GM21526 (cell line): ENCODE results near the gene TBRG4.

Experiments used
- ATAC-seq: cut with Tn5 transposase; IDR thresholded peaks from one replicate; pipeline ENCODE4 v1.9.1; 2021; ENCODE audit warnings: moderate library complexity; ENCODE audit not compliant: unreplicated experiment, low FRiP score

TBRG4 gene

GRCh38 chr7:45092931-45093235, 18.6 kb downstream of the TBRG4 start:
- no peak for ATAC-seq

- no peak for ATAC-seq
These were observed 19.2 kb downstream of the TBRG4 start for GRCh38 chr7:45092100-45092930.

- ATAC-seq: no peak
These were observed 22.1 kb downstream of the TBRG4 start for GRCh38 chr7:45089341-45089891.

GRCh38 chr7:45088821-45089340, 22.6 kb downstream of the TBRG4 start, which contains the start of gene NACAD:
Gene NACAD (minus strand): TSS chr7:45088969. CDS start chr7:45088894, 75 bp downstream.
- ATAC-seq: no peak

GRCh38 chr7:45088146-45088701, 23.3 kb downstream of the TBRG4 start:
- no peak for ATAC-seq

- ATAC-seq: no peak
These were observed 24.0 kb downstream of the TBRG4 start for GRCh38 chr7:45087301-45088145.

GRCh38 chr7:45086331-45087065, 25.0 kb downstream of the TBRG4 start:
- no peak for ATAC-seq

GRCh38 chr7:45085619-45086200, 25.8 kb downstream of the TBRG4 start:
- no peak for ATAC-seq

DNA sequence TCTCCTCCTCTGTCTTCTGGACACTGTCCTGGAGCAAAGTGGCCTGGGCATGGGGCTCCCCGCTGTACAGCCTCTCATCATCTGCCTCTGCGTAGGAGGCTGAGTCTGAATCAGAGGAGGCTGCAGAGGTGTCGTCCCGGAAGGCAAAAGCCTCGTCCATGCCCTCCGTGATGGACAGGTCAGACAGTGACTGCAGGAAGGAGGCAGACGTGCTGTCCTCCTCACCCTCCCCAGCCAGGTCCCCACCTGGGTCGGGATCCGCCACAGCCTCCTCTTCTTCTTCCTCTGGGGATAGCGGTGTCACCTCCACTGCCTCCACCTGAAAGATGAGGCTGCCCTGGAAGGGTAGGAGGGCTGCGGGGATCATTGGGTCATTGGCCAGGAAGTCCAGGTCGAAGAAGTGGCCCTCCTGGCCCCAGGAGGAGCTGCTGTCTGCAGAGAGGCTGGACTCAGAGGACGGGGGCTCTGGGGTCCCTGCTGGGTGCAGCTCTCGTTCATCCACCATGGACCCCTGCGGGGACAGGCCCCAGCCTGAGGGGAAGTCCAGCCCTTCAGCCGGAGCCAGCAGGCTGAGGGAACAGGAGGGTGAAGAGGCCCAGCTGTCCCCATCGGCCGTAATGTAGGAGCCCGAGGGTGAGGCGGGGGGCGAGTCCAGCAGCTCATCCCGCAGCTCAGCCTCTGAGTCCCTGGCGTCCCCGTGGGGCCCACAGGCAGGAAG, 26.4 kb downstream of the TBRG4 start:
- no peak for ATAC-seq

DNA sequence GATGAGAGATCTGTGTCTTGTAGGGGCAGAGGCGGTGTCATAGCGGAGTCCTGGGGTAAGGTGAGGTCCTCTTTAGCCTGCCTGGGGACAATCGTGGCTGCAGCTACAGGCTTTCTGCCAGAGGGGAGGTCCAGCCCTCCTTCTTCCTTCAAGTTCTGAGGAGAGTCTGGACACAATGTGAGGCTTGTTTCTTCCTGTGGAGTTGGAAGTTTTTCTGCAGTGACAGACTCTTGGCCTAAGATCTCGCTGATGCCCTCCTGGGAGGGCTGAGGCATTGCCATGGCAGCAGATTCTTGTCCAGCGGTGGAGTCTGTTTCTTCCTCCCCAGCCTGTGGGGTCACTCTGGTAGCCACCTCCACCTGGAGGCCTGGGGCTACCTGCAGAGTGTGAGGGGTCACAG, 27.2 kb downstream of the TBRG4 start:
- no peak for ATAC-seq

DNA sequence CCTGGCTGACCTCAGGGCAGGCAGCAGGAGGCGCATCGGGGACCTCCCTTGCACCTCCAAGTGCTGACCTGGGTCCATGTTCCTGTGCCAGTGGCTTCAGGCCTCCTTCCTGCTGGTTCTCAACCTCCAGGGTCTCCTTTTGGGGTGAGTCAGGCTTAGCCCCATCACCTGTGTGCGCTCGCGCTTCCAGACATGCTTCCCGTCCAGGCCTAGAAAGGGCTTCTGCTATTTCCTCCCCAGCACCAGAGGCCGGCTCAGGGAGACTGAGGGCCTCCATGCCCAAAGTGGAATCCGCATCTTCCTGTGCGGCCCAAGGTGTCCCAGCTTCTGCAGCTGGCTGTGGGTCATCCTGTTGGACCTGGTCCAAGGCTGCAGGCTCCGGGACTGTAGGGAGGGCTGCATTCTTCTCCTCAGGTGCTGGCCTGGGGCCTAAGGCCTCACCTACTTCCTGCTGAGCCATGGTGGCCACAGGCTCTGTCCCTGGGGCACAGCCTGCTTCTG, 28.6 kb downstream of the TBRG4 start:
- ATAC-seq: no peak

DNA sequence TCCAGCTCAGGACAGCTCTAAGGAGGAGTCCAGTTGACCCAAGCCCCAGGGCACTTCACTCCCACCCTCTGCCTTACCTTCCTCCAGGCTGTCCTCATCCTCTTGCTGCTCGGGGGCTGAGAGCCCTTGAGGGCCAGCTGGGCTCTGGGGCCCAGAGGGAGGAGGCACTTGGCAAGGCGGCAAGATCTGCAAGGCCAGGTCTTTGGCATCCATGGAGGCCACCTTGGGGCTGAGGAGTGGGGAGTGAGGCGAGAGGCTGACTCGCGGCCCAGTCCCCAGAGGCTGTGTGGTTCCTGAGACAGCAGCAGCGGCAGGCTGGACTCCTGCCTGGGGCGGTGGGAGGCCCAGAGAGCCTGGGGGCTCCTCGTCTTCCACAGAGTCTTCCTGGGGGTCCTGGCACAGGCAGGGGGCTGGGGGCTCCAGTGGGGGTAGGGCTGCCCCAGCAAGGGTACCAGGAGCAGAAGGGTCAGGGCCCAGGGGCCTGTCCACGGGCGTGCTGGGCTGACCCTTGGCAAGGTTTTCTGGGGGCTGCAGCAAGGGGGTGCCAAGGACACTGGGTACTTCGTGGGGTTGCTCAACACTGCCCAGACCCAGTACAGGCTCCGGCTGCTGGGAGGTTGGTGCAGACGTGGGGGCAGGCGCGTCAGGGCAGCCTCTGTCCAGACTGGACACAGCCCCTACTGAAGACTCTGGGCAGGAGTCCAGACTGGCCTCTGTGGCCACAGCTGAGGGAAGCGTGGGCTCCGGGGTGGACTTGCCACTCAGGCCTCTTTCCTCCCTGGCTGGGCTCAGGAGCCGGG, 29.3 kb downstream of the TBRG4 start:
- ATAC-seq: no peak

- ATAC-seq: no peak
These were observed 29.9 kb downstream of the TBRG4 start for GRCh38 chr7:45081670-45081974.

GRCh38 chr7:45080958-45081669, 30.4 kb downstream of the TBRG4 start:
- ATAC-seq: no peak

GRCh38 chr7:45080265-45080957, 31.1 kb downstream of the TBRG4 start:
- no peak for ATAC-seq

GRCh38 chr7:45078125-45078681, 33.3 kb downstream of the TBRG4 start:
- ATAC-seq: no peak

DNA sequence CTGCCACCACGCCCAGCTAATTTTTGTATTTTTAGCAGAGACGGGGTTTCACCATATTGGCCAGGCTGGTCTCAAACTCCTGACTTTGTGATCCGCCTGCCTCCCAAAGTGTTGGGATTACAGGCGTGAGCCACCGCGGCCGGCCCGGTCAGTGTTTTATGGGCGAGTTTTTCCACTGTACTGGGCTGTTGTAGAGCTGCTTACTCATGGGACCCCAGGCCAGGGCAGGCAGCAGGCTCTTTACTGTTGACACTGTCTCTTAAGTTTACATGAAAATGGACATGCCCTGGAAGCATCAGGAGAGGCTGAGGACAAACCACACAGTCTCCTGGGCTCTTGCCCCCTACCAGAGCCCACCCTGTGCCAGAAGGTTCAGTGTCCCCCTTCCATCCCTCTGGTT, 33.9 kb downstream of the TBRG4 start:
- no peak for ATAC-seq
